ENCODE data around the gene MIS12.

The MIS12 gene

DNA sequence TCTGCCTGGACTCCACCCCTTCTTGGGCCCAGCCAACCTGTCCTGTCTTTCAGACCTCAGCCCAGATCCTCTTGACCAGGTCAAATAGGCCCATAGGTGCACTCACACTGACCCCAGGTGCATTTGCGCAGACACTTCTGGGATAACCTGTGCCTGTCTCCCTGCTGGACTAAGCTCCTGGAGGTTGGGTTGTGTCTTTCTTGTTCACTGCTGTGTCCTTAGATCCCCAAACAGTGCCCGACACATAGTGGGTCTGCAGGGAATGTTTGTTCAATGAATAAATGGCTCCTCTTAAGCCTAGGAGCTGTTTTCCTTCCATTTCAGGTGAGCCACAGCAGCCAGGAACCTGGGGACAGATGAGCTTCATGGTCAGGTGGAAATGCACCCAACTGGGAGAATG lies 49.1 kb downstream of the MIS12 start:
- CTCF ChIA-PET: no interaction called here
- peak overlapping the region; percentile 71 for H3K27ac Mint-ChIP-seq
- no peaks in the 10 kb centered on the region for H3K9me3 Mint-ChIP-seq
- no peaks in the 10 kb centered on the region for H3K4me1 Mint-ChIP-seq
- no peak overlapping the region for H3K4me3 Mint-ChIP-seq
- no peak for DNase-seq
- H3K27me3 Mint-ChIP-seq: no peaks in the 10 kb centered on the region
- H3K36me3 Mint-ChIP-seq: peaks cover 56% of the 10 kb centered on the region

DNA sequence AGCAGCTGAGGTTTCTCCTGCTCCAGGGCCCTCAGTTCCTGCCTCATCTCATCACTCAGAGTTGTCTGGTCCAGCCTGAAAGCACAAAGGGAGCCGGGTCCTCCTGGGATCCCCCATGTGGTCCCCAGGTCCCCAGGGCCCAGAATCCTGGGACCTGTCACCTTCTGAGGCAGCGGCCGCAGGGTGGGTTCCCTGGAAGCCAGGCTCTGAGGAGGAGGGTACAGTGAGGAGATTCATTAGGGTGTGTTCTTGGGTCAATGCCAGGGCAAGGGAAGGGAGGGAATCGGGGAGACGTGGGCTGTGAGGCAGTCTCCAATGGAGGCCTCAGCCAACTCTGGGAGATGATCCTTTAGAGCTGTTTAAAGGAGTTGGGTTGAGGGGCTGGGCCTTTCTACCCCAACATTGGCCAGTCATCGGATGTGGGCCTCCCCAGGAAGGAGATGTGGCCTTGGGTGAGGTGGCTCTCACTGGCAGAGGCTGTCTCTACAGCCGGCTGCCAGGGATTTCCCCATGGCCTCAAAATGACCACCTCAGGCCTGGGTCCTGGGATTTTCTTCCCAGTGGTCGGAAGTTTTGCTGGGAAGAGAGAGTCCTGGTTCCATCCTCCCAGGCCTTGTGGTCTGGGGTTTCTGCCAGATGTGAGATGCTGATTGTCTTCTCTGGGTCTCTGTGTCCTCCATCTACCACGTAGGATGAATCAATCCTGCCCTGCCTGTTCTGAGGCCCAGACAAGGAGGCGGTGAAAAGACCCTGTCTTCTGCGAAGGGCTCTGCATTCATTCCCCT lies 50.7 kb downstream of the MIS12 start:
- H3K27me3 Mint-ChIP-seq: no peaks in the 10 kb centered on the region
- CTCF ChIA-PET: no interaction called here
- no peak overlapping the region for H3K4me3 Mint-ChIP-seq
- H3K9me3 Mint-ChIP-seq: no peaks in the 10 kb centered on the region
- H3K4me1 Mint-ChIP-seq: no peaks in the 10 kb centered on the region
- DNase-seq: no peak
- H3K36me3 Mint-ChIP-seq: peaks cover 64% of the 10 kb centered on the region
- H3K27ac Mint-ChIP-seq: peak overlapping the region; percentile 45

DNA sequence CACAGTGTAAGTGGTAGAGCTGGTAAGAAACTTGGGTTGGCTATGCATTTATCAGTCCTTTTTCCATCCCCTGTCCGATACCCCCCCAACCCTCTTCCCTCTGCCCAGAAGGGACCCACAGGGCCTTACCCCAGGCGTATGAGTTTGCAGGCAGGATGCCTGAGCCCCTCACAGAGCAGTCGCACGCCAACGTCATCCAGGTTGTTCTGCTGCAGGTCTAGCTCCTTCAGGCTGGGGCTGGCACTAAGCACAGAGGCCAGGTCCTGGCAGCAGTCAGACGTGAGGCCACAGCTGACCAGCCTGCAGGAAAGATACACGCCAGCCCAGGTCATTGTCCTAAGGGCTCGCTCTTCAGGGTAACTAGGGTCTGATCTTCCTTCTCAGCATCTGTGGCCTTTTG lies 52.9 kb downstream of the MIS12 start:
- peaks cover 68% of the 10 kb centered on the region for H3K36me3 Mint-ChIP-seq

DNA sequence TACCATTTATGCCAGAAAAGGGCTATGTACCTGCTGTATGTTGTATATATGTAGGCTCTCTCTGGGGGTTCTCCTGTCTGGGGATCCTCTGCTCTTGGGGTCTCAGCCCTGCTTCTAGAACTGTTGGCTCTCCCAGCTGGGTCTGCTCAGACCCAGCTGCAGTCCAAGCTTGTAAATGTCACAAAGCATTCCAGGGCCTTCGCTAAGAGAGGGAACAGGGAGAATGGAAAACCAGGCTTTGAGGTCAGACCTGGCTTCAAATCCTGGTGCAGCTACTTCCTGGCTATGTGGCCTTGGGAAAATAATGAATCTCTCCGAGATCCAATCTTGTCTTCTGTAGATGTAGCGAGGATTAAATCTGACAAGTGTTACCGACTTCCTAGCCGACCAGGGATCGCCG lies 54.0 kb downstream of the MIS12 start:
- Mint-ChIP-seq H3K36me3 (peaks cover 68% of the 10 kb centered on the region), H3K9me3 (no peaks in the 10 kb centered on the region), H3K27me3 (no peaks in the 10 kb centered on the region), H3K27ac (no peak overlapping the region), H3K4me1 (no peaks in the 10 kb centered on the region), H3K4me3 (no peak overlapping the region)
- no peak for DNase-seq
- CTCF ChIA-PET: no interaction called here

More for the DNA sequence above, 52.9 kb downstream of the MIS12 start:
- H3K4me1 Mint-ChIP-seq: no peaks in the 10 kb centered on the region
- no peak overlapping the region for H3K4me3 Mint-ChIP-seq
- CTCF ChIA-PET: no interaction called here
- H3K27ac Mint-ChIP-seq: no peak overlapping the region
- no peaks in the 10 kb centered on the region for H3K27me3 Mint-ChIP-seq
- no peaks in the 10 kb centered on the region for H3K9me3 Mint-ChIP-seq
- no peak for DNase-seq
